Memory B cell (primary cell): ENCODE measurements around the gene PSMC4.
"Not testable (repeated sequence)": the region's sequence is repeated elsewhere in the genome, so short reads cannot be mapped to it uniquely, and the experiment has no call there.

ENCODE experiments used
- ATAC-seq: fragments of 150-1000 bp; cut with Tn5 transposase; 2 replicates; pipeline ENCODE4 v1.10.0; 2021; ENCODE audit warnings: low read depth, mild to moderate bottlenecking, moderate library complexity
- DNase-seq, 2 donors: peaks; one replicate each; pipeline ENCODE4 v3.0.0; 2022; ENCODE audit warnings: low spot score in 2 of 2
- H3K27ac Mint-ChIP-seq: one replicate; pipeline ENCODE4 v1.8.0; 2022; ENCODE audit warnings: mild to moderate bottlenecking, moderate library complexity, mixed read lengths
- H3K27me3 Mint-ChIP-seq: one replicate; pipeline ENCODE4 v1.8.0; 2022; ENCODE audit warnings: mixed read lengths
- H3K36me3 Mint-ChIP-seq: one replicate; pipeline ENCODE4 v1.8.0; 2022; ENCODE audit warnings: mild to moderate bottlenecking, mixed read lengths
- H3K4me1 Mint-ChIP-seq: one replicate; pipeline ENCODE4 v1.8.0; 2022; ENCODE audit warnings: mixed read lengths
- H3K4me3 Mint-ChIP-seq: one replicate; pipeline ENCODE4 v1.8.0; 2022; ENCODE audit warnings: mild to moderate bottlenecking, moderate library complexity, mixed read lengths
- H3K9me3 Mint-ChIP-seq: one replicate; pipeline ENCODE4 v1.8.0; 2022; ENCODE audit warnings: mixed read lengths

The PSMC4 gene

DNA sequence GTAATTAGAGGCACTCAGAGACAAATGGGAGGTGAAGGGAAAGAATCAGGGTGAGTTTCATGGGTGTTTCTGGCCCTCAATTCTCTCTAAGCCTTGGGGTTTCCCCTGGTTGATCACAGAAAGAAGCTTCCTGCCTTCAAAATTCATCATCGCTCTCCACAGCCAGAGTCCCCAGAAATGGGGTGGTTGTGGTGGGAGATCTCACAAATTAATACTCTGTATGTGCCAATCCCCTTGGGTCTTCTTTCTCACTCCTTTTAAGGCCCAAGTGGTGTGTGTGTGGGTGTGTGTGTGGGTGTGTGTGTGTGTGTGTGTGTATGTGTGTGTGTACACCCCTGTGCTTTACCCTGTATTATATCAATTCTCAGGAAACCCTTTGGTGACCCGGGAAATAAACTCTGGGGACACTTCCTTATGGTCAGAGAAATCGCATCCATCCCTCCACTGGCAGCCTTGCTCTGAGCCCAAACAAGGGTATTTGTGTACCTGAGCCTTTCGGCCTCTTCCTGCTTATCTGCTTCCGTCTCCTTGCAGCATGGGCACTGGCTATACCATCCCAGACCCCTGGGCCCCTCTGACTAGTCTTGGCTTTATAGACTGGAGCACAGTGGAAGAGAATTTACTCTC lies 33.8 kb upstream of the PSMC4 start:
- Mint-ChIP-seq H3K27ac (no peak overlapping the region), H3K36me3 (peaks cover 5% of the 10 kb centered on the region), H3K4me1 (peaks cover 43% of the 10 kb centered on the region), H3K9me3 (peaks cover 3% of the 10 kb centered on the region), H3K4me3 (no peak overlapping the region), H3K27me3 (no peaks in the 10 kb centered on the region)
- ATAC-seq (no peak), DNase-seq (no peak)

DNA sequence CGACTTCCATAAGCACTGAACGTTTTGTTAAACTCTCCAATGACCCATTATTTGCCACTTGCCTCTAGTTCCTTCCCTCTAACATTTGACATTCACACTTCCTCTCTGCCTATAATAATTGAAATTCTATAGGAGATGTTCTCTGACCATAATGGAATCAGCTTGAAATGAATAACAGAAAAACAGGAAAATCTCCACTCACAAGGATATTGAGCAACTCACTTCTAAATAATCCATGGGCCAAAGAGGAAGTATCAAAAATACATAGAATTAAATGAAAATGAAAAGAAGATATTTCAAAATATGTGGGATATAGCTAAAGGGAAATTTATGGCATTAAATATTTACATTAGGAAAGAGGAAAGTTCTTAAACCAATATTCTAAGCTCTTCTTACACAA lies 33.2 kb upstream of the PSMC4 start:
- no peak overlapping the region for H3K27ac Mint-ChIP-seq

DNA sequence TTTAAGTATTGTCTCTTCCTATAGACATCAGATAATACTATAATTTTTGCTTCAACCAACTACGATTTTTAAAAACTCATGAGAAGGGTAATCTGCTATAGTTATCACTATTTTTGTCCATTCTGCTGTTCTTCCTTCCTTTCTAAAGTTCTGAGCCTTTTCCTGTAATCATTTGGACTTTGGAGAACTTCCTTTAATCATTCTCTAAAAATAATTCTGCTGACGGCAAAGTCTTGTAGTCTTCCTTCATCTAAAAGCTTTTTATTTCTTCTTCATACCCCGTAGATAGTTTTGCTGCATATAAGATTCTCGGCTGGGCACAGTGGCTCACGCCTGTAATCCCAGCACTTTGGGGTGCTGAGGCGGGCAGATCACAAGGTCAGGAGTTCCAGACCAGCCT lies 31.4 kb upstream of the PSMC4 start:
- no peak overlapping the region for H3K4me3 Mint-ChIP-seq
- H3K27ac Mint-ChIP-seq = no peak overlapping the region
- DNase-seq = no peak
- ATAC-seq = no peak
- peaks cover 5% of the 10 kb centered on the region for H3K36me3 Mint-ChIP-seq
- H3K27me3 Mint-ChIP-seq = no peaks in the 10 kb centered on the region
- H3K4me1 Mint-ChIP-seq = peaks cover 57% of the 10 kb centered on the region
- H3K9me3 Mint-ChIP-seq = peaks cover 3% of the 10 kb centered on the region

More for the DNA sequence above, 33.2 kb upstream of the PSMC4 start:
- peaks cover 5% of the 10 kb centered on the region for H3K36me3 Mint-ChIP-seq
- peaks cover 47% of the 10 kb centered on the region for H3K4me1 Mint-ChIP-seq
- H3K4me3 Mint-ChIP-seq = no peak overlapping the region
- ATAC-seq (no peak), DNase-seq (no peak)
- H3K9me3 Mint-ChIP-seq = peaks cover 3% of the 10 kb centered on the region
- H3K27me3 Mint-ChIP-seq = no peaks in the 10 kb centered on the region

DNA sequence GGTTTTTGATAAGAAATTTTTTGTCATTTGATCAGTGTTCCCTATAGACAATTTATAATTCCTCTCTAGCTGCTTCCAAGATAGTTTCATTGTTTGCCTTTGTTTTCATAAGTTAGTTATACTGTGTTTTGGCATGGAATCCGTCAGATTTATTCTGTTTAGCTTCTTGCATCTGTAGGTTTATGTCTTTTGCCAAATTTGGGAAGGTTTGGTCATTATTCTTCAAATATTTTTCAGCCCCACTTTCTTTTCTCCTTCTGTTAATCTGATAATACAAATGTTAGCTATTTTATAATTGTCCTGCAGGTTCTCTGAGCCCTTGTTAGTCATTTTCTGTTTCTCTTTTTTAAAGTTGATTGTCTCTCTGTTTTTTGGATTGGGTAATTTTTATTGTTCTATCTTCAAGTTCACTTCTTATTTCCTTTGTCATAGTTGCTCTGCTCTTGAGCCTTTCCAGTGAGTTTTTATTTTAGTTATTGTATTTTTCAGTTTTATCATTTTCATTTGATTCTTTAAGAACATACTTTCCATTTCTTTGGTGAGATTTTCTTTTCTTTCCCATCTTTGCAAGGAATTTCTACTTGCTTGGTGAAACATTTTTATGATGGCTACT lies 30.6 kb upstream of the PSMC4 start:
- no peak overlapping the region for H3K27ac Mint-ChIP-seq
- no peak for DNase-seq
- peaks cover 3% of the 10 kb centered on the region for H3K9me3 Mint-ChIP-seq
- ATAC-seq = no peak
- H3K36me3 Mint-ChIP-seq = peaks cover 5% of the 10 kb centered on the region
- peaks cover 54% of the 10 kb centered on the region for H3K4me1 Mint-ChIP-seq
- H3K4me3 Mint-ChIP-seq = no peak overlapping the region
- H3K27me3 Mint-ChIP-seq = no peaks in the 10 kb centered on the region

DNA sequence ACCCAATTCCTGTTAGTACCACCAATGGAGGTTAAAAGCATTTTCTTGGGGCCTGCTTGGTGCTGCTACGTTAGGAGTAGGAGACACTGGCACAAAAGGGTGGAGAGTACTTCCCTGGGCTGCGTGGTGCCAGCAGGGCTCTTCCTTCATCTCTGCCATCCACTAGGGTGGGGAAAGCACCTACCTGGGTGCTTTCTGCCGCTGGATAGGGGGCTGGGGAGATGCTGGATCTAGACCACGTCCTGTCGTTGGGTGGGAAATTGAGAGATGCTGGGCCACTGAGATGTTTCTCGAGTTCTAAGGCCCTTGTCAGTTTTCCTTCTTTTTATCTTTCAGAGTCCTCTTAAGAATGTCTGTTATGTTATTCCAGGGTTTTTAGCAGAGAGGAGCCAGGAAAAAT lies 29.8 kb upstream of the PSMC4 start:
- H3K36me3 Mint-ChIP-seq = peaks cover 5% of the 10 kb centered on the region
- ATAC-seq = no peak
- peaks cover 3% of the 10 kb centered on the region for H3K9me3 Mint-ChIP-seq
- DNase-seq = no peak
- H3K27me3 Mint-ChIP-seq = no peaks in the 10 kb centered on the region
- peak overlapping the region; percentile 84 for H3K4me3 Mint-ChIP-seq
- peak overlapping the region; percentile 91 for H3K27ac Mint-ChIP-seq
- H3K4me1 Mint-ChIP-seq = peaks cover 48% of the 10 kb centered on the region

DNA sequence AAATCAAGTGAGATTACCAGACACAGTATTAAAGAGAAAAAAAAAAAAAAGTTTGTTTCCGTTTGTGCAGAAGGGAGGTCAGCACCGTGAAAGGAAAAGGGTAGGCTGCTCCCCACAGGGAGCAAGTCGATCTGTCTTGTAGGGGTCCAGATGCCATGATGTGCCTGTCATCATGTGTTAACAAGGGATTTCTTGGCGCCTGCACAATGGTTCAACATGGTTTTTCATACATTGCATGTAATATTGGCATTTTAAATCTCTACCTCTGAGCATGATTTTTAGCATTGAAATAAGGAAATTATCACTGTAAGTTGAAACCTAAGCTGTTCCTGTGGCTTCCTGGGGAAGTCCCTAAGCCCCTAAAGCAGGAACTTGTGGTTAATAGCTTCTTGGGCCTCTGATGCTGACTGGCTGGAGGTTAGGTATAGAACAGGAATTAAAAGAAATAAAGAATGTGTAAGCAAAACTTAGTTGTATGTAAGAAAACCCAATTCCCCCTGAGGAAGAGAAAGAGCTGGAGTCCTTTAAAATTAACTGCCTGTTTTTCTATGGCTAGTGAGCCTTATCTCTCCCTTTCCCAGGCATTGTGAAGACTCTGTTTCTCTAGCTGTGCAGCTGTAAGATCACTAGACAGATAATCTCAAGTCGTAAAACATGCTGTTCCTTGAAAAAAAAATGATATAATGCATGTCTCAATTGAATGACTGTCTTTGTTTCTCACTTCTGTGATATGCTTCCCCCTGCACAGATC lies 29.2 kb upstream of the PSMC4 start:
- peak; percentile 97 for ATAC-seq
- peaks cover 47% of the 10 kb centered on the region for H3K4me1 Mint-ChIP-seq

DNA sequence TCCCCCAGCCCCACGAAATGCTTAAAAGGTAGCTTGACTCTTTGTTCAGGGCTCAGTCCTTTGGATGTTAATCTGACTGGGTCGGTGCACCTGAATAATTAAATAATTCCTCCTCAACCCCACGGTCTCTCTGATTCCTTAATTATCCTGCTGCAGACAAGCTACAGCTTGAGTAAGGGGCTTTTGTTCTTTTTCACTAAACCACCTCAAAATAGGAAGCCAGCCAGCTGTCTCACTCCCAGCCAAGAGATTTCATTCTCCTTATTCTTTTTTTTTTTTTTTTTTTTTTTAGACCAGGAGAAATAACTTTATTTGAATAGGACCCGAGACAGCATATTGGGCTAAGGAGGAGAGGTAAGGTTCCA lies 28.6 kb upstream of the PSMC4 start:
- peak overlapping the region; percentile 84 for H3K4me3 Mint-ChIP-seq
- ATAC-seq (no peak), DNase-seq (no peak)
- peak overlapping the region; percentile 91 for H3K27ac Mint-ChIP-seq
- no peaks in the 10 kb centered on the region for H3K27me3 Mint-ChIP-seq
- H3K36me3 Mint-ChIP-seq = peaks cover 5% of the 10 kb centered on the region
- peaks cover 3% of the 10 kb centered on the region for H3K9me3 Mint-ChIP-seq
- peaks cover 45% of the 10 kb centered on the region for H3K4me1 Mint-ChIP-seq

More for the DNA sequence above, 29.2 kb upstream of the PSMC4 start:
- H3K4me3 Mint-ChIP-seq = peak overlapping the region; percentile 84
- peaks cover 5% of the 10 kb centered on the region for H3K36me3 Mint-ChIP-seq
- peak; percentile 38 to 59 for DNase-seq
- peak overlapping the region; percentile 91 for H3K27ac Mint-ChIP-seq
- peaks cover 3% of the 10 kb centered on the region for H3K9me3 Mint-ChIP-seq
- no peaks in the 10 kb centered on the region for H3K27me3 Mint-ChIP-seq

DNA sequence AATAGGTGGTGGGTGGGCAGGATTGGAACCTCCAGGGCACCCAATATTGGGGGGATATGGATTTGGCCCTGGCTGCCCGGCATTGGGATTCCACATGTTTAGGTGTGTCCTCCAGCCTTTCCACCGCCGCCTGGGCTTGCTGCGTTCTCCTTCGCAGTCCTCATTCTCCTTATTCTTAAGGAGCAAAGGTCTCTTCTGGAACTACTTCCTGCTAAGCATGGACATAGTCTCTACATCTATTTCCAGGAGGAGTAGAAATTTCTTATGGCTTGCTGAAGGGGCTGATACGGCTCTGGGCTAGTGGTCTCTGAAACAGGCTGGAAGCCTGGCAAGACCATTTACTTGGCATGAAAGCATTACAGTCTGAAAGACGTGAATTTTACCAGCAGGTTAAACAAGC lies 27.4 kb upstream of the PSMC4 start:
- H3K4me1 Mint-ChIP-seq = peaks cover 41% of the 10 kb centered on the region

DNA sequence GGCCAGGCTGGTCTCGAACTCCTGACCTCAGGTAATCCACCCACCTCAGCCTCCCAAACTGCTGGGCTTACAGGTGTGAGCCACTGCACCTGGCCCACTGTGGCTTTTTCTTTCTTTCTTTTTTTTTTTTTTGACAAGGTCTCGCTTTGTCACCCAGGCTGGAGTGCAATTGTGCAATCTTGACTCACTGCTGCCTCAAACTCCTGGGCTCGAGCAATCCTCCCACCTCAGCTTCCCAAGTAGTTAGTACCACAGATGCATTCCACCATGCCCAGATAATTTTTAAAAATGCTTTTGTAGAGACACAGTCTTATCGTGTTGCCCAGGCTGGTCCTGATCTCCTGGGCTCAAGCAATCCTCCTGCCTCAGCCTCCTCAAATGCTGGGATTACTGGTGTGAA lies 24.4 kb upstream of the PSMC4 start:
- H3K27ac Mint-ChIP-seq = no peak overlapping the region
- DNase-seq = no peak
- H3K4me3 Mint-ChIP-seq = no peak overlapping the region
- H3K9me3 Mint-ChIP-seq = no peaks in the 10 kb centered on the region
- H3K36me3 Mint-ChIP-seq = peaks cover 4% of the 10 kb centered on the region
- ATAC-seq = no peak
- H3K27me3 Mint-ChIP-seq = no peaks in the 10 kb centered on the region
- H3K4me1 Mint-ChIP-seq = peaks cover 38% of the 10 kb centered on the region

More for the DNA sequence above, 27.4 kb upstream of the PSMC4 start:
- H3K27me3 Mint-ChIP-seq = no peaks in the 10 kb centered on the region
- no peak overlapping the region for H3K27ac Mint-ChIP-seq
- H3K9me3 Mint-ChIP-seq = peaks cover 3% of the 10 kb centered on the region
- ATAC-seq = no peak
- DNase-seq = no peak
- H3K4me3 Mint-ChIP-seq = no peak overlapping the region
- peaks cover 5% of the 10 kb centered on the region for H3K36me3 Mint-ChIP-seq

DNA sequence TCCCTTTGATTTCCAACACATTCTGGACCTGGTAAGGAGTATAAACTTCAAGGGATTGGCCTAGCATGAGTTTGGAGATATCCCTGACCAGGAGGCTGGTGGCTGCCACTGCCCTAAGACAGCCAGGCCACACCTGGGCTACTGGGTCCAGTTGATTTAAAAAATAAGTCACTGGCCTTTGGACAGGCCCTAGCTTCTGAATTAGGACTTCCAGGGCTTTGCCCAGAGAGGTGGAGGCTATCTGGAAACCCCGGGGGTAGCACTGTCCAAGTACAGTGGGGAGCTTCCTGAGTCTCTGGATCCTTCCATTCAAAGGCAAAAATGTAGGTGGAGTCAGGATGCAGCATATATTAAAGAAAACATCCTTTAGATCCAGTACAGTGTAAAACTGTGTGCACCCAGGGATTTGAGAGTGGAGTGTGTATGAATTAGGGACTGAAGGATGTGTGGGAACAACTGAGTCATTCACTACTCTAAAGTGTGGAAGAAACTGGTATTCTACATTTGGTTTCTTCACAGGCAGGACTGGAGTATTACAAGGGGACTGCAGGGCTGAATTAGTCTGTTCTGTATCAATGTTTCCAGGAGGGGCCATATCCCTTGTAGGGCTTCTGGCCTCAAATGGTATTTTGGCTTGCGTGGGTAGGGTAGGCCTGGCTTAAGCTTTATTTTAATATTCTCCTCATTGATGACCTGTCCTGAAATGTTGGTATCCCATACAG lies 21.8 kb upstream of the PSMC4 start:
- Mint-ChIP-seq H3K27ac (no peak overlapping the region), H3K36me3 (peaks cover 8% of the 10 kb centered on the region), H3K9me3 (peaks cover 2% of the 10 kb centered on the region), H3K4me3 (no peak overlapping the region), H3K4me1 (peaks cover 35% of the 10 kb centered on the region), H3K27me3 (no peaks in the 10 kb centered on the region)
- ATAC-seq = no peak
- no peak for DNase-seq

DNA sequence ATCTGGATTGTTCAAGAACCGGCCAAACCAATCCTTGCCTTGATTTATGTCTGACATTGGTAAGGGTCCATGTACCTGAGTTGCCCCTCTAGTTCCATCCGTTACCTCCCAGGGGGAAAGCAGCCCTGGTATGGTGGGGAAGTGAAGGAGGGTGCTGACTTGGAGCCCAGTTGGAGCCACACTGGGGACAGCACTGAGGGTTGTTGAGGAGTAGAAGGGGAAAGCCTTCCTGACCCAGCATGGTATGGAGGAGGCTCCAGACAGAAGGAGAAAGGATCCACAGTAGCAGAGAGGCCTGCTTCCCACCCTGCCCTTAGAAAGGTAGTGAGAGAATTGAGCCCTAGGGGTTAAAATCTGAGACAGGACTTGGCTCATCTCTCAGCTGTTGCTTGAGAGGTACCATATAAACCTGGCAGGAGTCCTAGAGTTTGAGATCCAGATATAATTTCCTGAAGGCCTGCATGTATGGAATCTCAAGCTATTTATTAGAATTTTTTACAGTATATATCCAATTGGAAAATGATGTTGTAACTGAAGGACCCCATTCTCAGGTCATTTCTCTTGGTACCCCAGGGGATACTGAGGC lies 19.8 kb upstream of the PSMC4 start:
- Mint-ChIP-seq H3K27ac (peak overlapping the region; percentile 95), H3K27me3 (no peaks in the 10 kb centered on the region), H3K4me3 (no peak overlapping the region), H3K36me3 (peaks cover 8% of the 10 kb centered on the region), H3K9me3 (peaks cover 2% of the 10 kb centered on the region), H3K4me1 (peaks cover 33% of the 10 kb centered on the region)
- ATAC-seq = no peak
- no peak for DNase-seq

DNA sequence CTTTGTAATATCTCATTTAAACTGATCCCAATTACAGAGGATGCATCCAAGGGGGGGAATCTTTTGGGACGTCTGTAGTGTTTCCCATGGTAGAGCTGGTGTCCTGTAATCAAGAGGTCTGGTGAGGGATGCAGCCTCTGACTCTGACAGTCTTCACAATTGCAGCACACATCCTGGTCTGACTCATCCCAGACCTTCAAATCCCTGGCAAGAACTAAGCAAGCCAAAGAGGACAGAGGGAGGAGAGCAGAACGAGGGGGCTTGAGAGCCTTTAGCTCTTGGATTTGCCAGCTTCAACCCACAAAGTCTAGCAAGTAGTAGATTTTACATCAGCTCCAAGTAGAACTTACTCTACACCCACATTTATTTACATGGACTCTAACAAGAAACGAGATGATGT lies 19.3 kb upstream of the PSMC4 start:
- Mint-ChIP-seq H3K27me3 (no peaks in the 10 kb centered on the region), H3K4me1 (peaks cover 31% of the 10 kb centered on the region), H3K4me3 (peak overlapping the region; percentile 14), H3K36me3 (peaks cover 8% of the 10 kb centered on the region), H3K9me3 (peaks cover 2% of the 10 kb centered on the region), H3K27ac (peak overlapping the region; percentile 95)
- DNase-seq (no peak), ATAC-seq (no peak)

DNA sequence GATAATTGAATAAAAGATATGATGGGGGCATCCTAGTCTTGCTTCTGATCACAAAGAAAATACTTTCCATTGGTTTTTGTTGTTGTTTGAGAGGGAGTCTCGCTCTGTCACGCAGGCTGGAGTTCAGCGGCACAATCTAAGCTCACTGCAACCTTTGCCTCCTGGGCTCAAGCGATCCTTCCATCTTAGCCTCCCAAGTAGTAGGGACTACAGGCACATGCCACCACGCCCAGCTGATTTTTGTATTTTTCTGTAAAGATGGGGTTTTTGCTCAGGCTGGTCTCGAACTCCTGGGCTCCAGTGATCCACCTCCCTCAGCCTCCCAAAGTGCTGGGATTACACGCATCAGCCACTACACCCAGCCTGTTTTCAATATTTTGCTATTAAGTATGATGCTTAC lies 17.1 kb upstream of the PSMC4 start:
- H3K27ac Mint-ChIP-seq = peak overlapping the region; percentile 95
- peak overlapping the region; percentile 29 for H3K4me3 Mint-ChIP-seq
- peaks cover 2% of the 10 kb centered on the region for H3K9me3 Mint-ChIP-seq
- peaks cover 31% of the 10 kb centered on the region for H3K4me1 Mint-ChIP-seq
- H3K27me3 Mint-ChIP-seq = no peaks in the 10 kb centered on the region
- ATAC-seq (peak; percentile 11), DNase-seq (no peak)
- H3K36me3 Mint-ChIP-seq = peaks cover 8% of the 10 kb centered on the region

DNA sequence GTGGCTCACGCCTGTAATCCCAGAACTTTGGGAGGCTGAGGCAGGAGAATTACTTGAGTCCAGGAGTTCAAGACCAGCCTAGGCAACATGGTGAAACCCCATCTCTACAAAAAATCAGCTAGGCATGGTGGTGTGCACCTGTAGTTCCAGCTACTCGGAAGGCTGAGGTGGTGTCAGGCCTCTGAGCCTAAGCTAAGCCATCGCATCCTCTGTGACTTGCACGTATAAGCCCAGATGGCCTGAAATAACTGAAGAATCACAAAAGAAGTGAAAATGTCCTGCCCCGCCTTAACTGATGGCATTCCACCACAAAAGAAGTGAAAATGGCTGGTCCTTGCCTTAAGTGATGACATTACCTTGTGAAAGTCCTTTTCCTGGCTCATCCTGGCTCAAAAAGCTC lies 13.1 kb upstream of the PSMC4 start:
- H3K27me3 Mint-ChIP-seq, H3K4me3 Mint-ChIP-seq, H3K27ac Mint-ChIP-seq, DNase-seq, ATAC-seq, H3K9me3 Mint-ChIP-seq, H3K36me3 Mint-ChIP-seq: not testable (repeated sequence)
- peaks cover 24% of the 10 kb centered on the region for H3K4me1 Mint-ChIP-seq
